Measurements from ENCODE around the gene TPM2.

The TPM2 gene

DNA sequence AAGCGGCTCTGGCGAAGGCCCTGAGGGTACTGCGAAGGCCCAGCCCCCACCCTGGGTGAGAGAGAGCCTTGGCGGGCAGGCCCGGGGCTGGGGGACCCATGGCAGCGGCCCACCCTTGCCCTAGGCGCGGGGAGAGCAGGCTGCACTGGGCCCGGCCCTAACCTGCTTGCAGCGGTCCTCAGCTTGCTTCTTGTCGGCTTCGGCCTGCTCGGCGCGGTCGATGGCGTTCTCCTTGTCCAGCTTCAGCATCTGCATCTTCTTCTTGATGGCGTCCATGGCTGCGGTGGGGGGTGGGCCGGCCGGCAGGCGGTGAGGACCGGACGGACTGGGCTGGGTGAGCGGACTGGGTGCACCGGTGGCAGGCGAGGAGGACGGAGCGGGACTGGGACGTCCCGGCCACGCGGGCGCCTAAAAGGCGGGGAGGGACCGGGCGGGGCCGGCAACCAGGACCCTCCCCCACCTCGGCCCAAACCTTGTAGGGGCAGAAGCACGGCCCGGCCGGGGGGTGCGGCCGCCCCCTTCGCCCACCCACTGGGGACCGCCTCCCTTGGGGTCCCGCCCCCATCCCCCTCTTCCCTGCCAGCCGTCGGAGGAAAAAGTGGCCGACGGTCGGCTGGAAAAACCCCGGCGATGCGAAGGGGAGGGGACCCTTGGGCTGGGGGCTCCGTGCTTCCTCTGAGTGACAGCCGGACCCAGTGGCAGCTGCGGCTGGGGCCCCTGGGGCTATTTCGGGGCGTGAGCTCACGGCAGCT is at the start of gene TPM2:
TPM2 (minus strand) TSS at position 384 of the 752 bp plus-strand sequence; CDS start at position 276, 108 bp downstream.
- no peak for DNase-seq (ENCODE audit: low spot score)

DNA sequence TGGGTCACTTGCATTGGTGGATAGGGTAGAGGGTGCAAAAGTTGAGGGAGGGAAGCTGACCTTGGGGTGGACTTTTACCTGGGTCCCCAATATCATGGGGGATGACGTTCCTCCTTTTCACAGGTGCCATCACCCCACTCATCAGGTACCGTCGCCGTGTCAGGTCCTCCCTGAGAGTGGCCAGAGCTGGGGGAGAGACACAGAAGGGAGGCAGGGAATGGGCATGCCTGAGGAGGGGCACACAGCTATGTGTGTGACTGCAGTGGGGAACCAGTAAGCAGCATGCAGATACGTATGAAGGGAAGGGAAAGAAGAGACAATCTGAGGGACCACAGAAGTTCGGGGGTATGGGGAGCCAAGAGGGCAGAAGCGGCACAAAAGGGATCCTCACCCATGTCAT is 49.2 kb upstream of the TPM2 start:
- no peak for DNase-seq (ENCODE audit: low spot score)

DNA sequence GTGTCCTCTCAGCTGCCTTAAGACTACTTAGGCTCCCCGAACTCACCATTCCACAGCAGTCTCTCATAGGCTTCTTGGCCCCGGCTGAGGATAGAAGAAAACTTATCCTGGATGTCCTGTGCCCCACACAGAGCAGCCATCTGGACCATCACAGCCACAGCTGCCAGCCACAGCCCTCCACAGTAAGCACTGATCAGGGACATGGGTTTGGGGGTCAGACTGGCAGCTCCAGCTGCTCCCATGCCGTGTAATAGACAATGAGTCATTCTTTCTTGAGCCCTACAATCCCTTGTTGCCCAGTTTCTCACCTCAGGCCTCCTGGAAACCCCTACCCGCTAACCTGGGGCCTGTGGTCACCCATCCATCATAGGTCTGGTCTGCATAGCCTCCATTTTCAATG is 48.5 kb upstream of the TPM2 start:
- DNase-seq (ENCODE audit: low spot score), result no peak

- no peak for DNase-seq (ENCODE audit: low spot score)
Observed at GRCh38 chr9:35737143-35737542, 47.4 kb upstream of the TPM2 start.

GRCh38 chr9:35736201-35736633 is 46.5 kb upstream of the TPM2 start:
- DNase-seq (ENCODE audit: low spot score), result peak; percentile 80

GRCh38 chr9:35734096-35734495 is 44.4 kb upstream of the TPM2 start:
- DNase-seq (ENCODE audit: low spot score), result no peak

GRCh38 chr9:35732800-35733541 is 43.2 kb upstream of the TPM2 start:
- DNase-seq (ENCODE audit: low spot score), result no peak

DNA sequence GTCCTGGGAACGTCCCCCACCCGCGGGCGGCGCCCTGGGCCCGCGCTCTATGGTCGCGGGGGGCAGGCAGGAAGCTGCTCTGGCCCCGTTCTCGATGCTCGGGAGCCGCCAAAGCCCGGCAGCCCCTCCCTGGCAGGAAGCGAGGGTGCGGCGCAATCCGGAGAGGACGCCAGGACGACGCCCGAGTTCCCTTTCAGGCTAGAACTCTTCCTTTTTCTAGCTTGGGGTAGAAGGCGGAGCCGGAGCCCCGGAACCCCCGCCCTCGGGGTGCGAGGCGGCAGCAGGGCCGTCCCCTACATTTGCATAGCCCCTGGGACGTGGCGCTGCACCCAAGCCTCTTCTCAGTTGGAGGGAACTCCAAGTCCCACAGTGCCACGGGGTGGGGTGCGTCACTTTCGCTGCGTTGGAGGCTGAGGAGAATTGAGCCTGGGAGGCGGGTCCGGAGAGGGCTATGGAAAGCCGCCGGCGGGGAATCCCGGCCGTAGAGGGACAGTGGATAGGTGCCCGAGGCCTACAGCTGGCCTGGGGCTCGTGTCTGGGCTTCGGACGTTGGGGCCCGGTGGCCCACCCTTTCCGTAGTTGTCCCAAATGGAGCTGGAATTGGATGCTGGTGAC is 42.6 kb upstream of the TPM2 start, which contains the start of the genes CREB3 and TLN1:
CREB3 (plus strand) TSS at position 482 of the 615 bp plus-strand sequence; CDS start at position 589, 107 bp downstream.
TLN1 (minus strand) TSS at position 11 of the 615 bp plus-strand sequence. CDS start 6,501 bp downstream, outside the sequence.
- peak; percentile 96 for DNase-seq (ENCODE audit: low spot score)

GRCh38 chr9:35731415-35732184 is 41.9 kb upstream of the TPM2 start:
- DNase-seq (ENCODE audit: low spot score), result no peak

- no peak for DNase-seq (ENCODE audit: low spot score)
Observed at GRCh38 chr9:35730486-35730854, 40.7 kb upstream of the TPM2 start.

DNA sequence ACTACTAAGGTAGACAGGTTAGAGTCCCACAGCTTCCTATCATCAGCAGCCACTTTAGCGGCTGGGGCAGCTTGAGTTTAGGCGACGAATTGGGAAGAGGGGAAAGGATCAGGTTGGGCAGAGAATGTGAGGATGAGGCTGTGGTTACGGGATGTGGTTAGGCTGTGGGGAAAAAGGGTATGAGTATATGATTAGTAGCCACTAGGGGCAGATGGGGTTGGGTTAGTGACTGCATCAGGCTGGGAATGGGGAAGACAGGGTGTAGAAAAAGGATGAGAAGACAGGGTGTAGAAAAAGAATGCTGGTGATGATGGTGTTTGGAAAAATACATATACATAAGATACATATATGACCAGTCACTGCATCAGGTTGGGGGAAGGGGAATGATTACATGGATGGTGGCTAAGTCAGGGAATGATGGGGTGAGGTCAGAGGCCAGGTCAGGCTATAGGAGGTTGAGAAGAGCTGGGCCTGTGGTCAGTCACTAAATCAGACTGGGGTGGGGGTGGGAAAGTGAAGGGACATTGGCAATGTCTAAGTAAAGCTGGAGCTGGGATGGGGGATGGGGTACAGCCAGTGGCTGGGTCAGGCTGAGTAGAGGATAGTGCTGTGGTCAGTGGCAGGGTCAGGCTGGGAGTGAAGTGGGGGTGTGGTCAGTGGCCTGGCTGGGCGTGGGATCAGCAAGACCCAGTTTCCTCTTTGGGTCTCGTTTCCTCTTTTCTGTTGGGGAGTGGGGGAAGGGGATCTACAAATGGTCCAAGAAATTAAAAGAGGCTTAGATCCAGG is 40.2 kb upstream of the TPM2 start:
- DNase-seq (ENCODE audit: low spot score), result peak; percentile 78

DNA sequence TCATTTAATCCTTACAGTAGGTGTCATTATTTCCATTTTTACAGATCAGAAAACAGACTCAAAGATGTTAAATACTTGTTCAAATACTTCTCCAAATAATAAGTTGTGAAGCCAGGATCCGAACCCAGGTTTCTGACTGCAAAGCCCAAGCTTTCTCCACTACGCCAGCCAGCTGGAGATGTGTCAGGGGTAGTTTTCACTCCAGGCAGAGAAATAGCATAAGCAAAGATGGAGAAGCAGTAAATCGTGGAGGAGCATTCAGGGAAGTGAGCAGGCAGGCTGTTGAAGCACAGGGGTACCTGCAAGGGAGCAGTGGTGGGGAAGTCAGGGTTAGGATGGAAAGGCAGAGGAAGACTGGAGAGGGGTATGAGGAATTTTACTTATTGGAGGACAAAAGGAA is 39.4 kb upstream of the TPM2 start:
- DNase-seq (ENCODE audit: low spot score), result no peak

- DNase-seq (ENCODE audit: low spot score), result no peak
Observed at GRCh38 chr9:35728041-35728971, 38.6 kb upstream of the TPM2 start.

GRCh38 chr9:35727676-35728040 is 37.9 kb upstream of the TPM2 start:
- DNase-seq (ENCODE audit: low spot score), result no peak

DNA sequence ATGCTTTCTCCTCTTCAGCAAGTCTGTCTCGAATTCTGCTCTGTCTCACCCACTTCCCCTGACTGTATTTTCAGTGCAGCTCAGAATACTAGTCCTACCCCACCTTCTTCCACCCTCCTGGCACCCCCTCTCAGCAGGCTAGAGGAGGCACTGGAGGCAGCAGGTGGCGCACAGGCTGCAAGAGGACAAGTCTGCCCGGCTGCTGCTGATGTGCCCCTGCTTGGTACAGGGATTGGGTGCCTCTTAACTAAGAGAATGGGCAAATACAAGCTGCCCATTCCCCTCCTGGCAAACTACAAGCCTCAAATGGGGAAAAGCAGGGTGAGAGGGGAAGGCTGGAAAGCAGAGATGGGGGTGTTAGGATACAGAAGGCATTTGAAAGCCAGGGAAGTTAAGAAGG is 37.2 kb upstream of the TPM2 start:
- peak; percentile 51 for DNase-seq (ENCODE audit: low spot score)

GRCh38 chr9:35725362-35725761 is 35.6 kb upstream of the TPM2 start:
- DNase-seq (ENCODE audit: low spot score), result no peak

GRCh38 chr9:35723908-35724307 is 34.2 kb upstream of the TPM2 start:
- DNase-seq (ENCODE audit: low spot score), result no peak

GRCh38 chr9:35723426-35723825 is 33.7 kb upstream of the TPM2 start:
- DNase-seq (ENCODE audit: low spot score), result no peak

GRCh38 chr9:35719546-35719945 is 29.8 kb upstream of the TPM2 start:
- DNase-seq (ENCODE audit: low spot score), result no peak
